ENCODE results near the gene CEACAM1.

DNA sequence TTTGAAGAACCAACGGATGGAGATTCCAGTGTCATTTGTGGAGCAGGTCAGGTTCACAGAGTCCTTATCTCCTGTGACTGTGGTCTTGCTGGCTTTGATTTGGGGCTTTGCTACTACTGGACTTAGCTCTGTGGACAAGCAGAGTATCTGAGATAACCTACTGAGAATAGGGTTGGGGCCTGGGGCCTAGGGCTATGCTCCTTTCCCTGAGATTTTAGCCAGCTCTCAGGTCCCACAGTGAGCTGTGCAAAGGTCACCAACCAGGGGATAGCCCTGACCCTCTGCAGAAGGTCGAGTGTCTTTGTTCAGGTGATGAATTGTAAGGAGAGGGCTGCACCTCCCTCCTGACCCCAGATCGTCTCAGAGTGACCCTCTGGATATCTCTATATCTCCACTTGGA lies 9.2 kb downstream of the CEACAM1 start:
- TF ChIP-seq, protein P1, sequence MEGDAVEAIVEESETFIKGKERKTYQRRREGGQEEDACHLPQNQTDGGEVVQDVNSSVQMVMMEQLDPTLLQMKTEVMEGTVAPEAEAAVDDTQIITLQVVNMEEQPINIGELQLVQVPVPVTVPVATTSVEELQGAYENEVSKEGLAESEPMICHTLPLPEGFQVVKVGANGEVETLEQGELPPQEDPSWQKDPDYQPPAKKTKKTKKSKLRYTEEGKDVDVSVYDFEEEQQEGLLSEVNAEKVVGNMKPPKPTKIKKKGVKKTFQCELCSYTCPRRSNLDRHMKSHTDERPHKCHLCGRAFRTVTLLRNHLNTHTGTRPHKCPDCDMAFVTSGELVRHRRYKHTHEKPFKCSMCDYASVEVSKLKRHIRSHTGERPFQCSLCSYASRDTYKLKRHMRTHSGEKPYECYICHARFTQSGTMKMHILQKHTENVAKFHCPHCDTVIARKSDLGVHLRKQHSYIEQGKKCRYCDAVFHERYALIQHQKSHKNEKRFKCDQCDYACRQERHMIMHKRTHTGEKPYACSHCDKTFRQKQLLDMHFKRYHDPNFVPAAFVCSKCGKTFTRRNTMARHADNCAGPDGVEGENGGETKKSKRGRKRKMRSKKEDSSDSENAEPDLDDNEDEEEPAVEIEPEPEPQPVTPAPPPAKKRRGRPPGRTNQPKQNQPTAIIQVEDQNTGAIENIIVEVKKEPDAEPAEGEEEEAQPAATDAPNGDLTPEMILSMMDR (IDR thresholded peaks at IDR 0.05): no peak
- no peak for TF ChIP-seq POLR2A (IDR thresholded peaks at IDR 0.05)

Data from breast epithelium (tissue), 3 donors.